ENCODE results near the gene HMG20B.

HMG20B gene

DNA sequence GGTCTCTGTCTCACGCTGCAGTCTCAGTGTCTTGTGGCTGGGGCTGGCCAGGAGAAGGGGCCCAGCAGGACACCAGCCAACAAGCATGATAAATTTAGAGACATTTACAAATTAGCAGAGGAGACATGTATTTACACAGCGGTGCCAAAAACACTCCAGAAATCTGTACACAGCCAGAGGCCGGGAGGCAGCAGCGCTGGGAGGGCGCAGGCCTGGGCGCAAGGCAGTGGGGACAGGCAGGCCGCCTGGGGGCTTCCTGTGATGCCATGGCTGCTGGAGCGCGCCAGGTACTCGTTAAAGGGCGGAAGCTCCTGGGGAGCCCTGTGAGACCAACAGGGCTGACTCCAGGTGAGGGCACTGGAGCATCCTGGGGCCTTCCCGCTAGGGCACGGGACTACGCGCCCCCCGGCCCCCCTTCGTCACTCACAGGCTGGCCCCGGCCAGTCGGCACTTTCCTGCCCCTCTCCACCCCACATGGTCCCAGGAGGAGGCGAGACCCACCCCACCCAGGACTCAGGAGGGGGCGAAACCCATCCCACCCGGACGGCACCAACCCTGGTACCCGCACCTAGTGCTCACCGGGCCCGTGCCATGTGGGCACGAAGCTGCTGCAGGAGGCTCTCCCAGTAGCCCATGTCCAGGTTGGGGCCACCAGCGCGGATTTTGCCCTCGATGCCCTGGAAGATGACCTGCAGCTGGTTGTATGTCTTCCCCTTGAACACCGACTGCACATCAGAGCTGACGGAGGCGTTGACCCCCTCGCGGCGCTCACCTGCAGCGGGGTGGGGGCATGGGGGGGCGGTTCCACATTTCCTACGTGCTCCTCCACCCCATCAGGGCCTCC is 41.3 kb downstream of the HMG20B start:
- DNase-seq (ENCODE audit: low read depth) = no peak
- TF ChIP-seq CTCF (IDR thresholded peaks at IDR 0.05; ENCODE audit: insufficient read depth, low read depth, low read length, missing control alignments) = no peak
- H3K4me3 ChIP-seq (ENCODE audit: low read depth, low read length) = no peak overlapping the region

DNA sequence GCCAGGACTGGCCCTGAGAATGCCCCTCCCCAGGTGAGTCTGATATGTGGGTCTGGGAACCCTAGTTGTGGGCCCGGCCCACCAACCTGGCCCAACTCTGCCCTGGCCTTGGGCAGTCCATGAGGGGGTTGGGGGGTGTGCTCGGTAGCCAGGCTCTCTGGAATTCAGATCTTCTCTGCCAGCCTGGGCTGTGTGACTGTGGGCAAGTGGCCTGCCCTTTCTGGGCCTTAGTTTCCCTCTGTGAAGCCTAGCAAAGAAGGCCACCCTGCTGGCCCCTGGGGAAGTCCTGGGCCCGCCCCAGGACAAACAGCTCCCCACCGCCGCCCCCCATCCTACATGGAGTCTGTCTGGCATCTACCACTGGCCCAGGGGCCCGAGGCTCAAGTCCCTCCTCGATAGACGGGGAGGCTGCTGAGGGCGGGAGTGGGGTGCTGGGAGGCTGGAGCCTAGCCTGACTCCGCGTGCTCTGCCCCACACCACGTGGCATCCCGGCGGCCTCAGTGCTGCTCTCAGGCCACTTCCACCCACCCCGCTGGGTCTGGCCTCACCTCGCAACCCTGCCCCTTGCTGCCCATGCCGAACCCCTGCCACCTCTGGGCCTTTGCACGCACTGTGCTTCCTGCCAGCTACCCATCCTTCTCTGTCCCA is 42.2 kb downstream of the HMG20B start:
- no peak for TF ChIP-seq CTCF (IDR thresholded peaks at IDR 0.05; ENCODE audit: insufficient read depth, low read depth, low read length, missing control alignments)
- DNase-seq (ENCODE audit: low read depth) = no peak
- H3K4me3 ChIP-seq (ENCODE audit: low read depth, low read length) = no peak overlapping the region

GRCh38 chr19:3615524-3616135 is 42.9 kb downstream of the HMG20B start:
- DNase-seq (ENCODE audit: low read depth) = no peak
- TF ChIP-seq CTCF (IDR thresholded peaks at IDR 0.05; ENCODE audit: insufficient read depth, low read depth, low read length, missing control alignments) = no peak
- no peak overlapping the region for H3K4me3 ChIP-seq (ENCODE audit: low read depth, low read length)

DNA sequence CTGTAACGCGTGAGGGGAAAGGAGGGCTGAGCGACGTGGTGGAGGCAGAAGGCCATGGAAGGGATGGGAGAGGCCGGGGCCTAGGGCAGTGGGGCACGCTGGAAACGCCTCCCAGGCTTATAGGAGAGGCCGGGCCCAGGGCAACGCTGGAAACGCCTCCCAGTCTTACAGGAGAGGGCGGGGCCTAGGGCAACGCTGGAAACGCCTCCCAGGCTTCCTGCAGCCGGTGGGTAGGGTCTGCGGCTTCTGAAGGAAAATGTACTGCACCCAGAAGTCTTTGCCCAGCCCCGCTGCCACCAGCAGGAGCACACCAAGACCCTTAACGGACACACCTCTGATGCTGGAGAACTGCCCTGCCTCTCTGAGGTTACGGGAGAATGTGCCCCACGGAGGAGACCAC is 44.7 kb downstream of the HMG20B start:
- DNase-seq (ENCODE audit: low read depth) = no peak
- TF ChIP-seq CTCF (IDR thresholded peaks at IDR 0.05; ENCODE audit: insufficient read depth, low read depth, low read length, missing control alignments) = no peak
- no peak overlapping the region for H3K4me3 ChIP-seq (ENCODE audit: low read depth, low read length)

- peak; percentile 85 for DNase-seq (ENCODE audit: low read depth)
- no peak overlapping the region for H3K4me3 ChIP-seq (ENCODE audit: low read depth, low read length)
- peak; percentile 92 for TF ChIP-seq CTCF (IDR thresholded peaks at IDR 0.05; ENCODE audit: insufficient read depth, low read depth, low read length, missing control alignments)
Measured at GRCh38 chr19:3618144-3618810, 45.5 kb downstream of the HMG20B start.

DNA sequence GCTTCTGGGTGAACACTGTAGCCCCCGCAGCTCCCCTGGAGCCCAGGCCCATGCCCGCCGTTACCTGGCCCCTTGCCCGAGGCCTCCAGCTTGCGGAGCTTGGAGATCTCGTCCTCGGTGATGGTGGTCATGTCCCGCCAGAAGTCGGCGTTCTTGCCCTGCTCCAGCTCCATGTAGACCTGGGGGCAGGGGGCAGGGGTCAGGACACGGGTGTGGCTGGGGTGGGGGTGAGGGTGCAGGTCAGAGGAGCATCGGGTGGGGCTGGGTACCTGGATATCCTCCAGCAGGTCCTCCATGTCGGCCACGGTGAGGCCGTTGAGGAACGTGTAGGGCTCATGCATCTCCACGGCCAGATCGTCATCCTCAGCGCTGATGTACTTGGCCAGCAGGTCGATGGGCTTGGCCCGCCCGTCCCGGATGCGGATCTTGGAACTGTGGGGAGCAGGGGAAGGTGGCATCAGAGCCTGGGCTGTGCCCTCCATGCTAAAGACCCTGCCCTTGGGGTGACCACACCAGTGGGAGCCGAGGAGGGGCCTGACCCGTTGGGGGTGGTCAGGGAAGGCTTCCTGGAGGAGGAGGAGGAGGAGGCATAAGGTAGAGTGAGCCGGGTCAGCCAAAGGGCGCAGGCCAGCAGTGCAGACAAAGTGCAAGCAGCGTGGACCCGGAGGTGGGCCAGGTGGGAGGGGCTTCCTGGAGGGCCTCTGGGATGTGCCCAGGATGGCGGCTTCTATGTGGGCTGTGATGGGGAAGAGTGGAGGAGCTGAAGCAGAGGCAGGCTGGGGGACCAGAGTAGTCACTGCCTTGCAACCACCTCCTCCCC is 46.3 kb downstream of the HMG20B start:
- DNase-seq (ENCODE audit: low read depth) = no peak
- TF ChIP-seq CTCF (IDR thresholded peaks at IDR 0.05; ENCODE audit: insufficient read depth, low read depth, low read length, missing control alignments) = no peak
- no peak overlapping the region for H3K4me3 ChIP-seq (ENCODE audit: low read depth, low read length)
